Neural progenitor cell (in vitro differentiated cells): ENCODE results near the gene PIP5KL1. TPM values are rescaled to one million over a fixed set of nuclear protein-coding genes. Genes with fewer than 3 reads are reported as not detected.
A peak's percentile ranks its signal among the peaks of the same experiment; 100 is the strongest.

Source experiments
- DNase-seq: peaks from one replicate; pipeline ENCODE4 v3.0.0-alpha.2; 2016; ENCODE audit warnings: low spot score
- H2AFZ ChIP-seq: fragments of 200-600 bp; sonication (generic); replicated peaks from 2 replicates; pipeline ENCODE4 v1.6.1; 2016; ENCODE audit warnings: antibody characterized with exemption
- H3F3A ChIP-seq: fragments of 200-600 bp; sonication (generic); 2 replicates; pipeline ENCODE4 v1.6.1; 2016; ENCODE audit warnings: antibody characterized with exemption, low read depth
- H3K27ac ChIP-seq: fragments of 200-600 bp; sonication (generic); 2 replicates; pipeline ENCODE4 v1.5.1; 2016; ENCODE audit warnings: mild to moderate bottlenecking
- H3K27me3 ChIP-seq: fragments of 200-600 bp; sonication (generic); 2 replicates; pipeline ENCODE4 v1.6.1; 2016; ENCODE audit warnings: mild to moderate bottlenecking, moderate library complexity
- H3K36me3 ChIP-seq: fragments of 200-600 bp; sonication (generic); 2 replicates; pipeline ENCODE4 v1.5.1; 2016
- H3K4me1 ChIP-seq: fragments of 200-600 bp; sonication (generic); 2 replicates; pipeline ENCODE4 v1.6.1; 2016; ENCODE audit warnings: mixed run types
- H3K4me2 ChIP-seq: fragments of 200-600 bp; sonication (generic); 2 replicates; pipeline ENCODE4 v1.6.1; 2016
- H3K4me3 ChIP-seq: fragments of 200-600 bp; sonication (generic); 2 replicates; pipeline ENCODE4 v1.5.1; 2016
- H3K79me2 ChIP-seq: fragments of 200-600 bp; sonication (generic); 2 replicates; pipeline ENCODE4 v1.6.1; 2016; ENCODE audit warnings: low read depth
- H3K9ac ChIP-seq: fragments of 200-600 bp; sonication (generic); 2 replicates; pipeline ENCODE4 v1.6.1; 2016
- H3K9me3 ChIP-seq: fragments of 200-600 bp; sonication (generic); 2 replicates; pipeline ENCODE4 v1.5.1; 2016; ENCODE audit warnings: low read depth
- H4K20me1 ChIP-seq: fragments of 200-600 bp; sonication (generic); 2 replicates; pipeline ENCODE4 v1.6.1; 2016; ENCODE audit warnings: low read depth
- H3K27ac Mint-ChIP-seq: 3 replicates; pipeline ENCODE4 v1.8.0; 2021; ENCODE audit warnings: mixed read lengths
- H3K27me3 Mint-ChIP-seq: 2 replicates; pipeline ENCODE4 v1.8.0; 2022; ENCODE audit warnings: low read depth, mild to moderate bottlenecking, inconsistent platforms, moderate library complexity, mixed read lengths; ENCODE audit not compliant: insufficient read depth
- H3K36me3 Mint-ChIP-seq: 3 replicates; pipeline ENCODE4 v1.8.0; 2021; ENCODE audit warnings: mixed read lengths
- H3K4me1 Mint-ChIP-seq: 3 replicates; pipeline ENCODE4 v1.8.0; 2021; ENCODE audit warnings: mixed read lengths
- H3K4me3 Mint-ChIP-seq: 3 replicates; pipeline ENCODE4 v1.8.0; 2021; ENCODE audit warnings: mild to moderate bottlenecking, moderate library complexity, mixed read lengths
- H3K9me3 Mint-ChIP-seq: 3 replicates; pipeline ENCODE4 v1.8.0; 2020; ENCODE audit warnings: mixed read lengths
- CTCF ChIP-seq: fragments of 200-600 bp; sonication (generic); IDR thresholded peaks from 2 replicates; pipeline ENCODE4 v1.5.1; 2017; ENCODE audit warnings: antibody characterized with exemption, mild to moderate bottlenecking
- EZH2 ChIP-seq: fragments of 200-600 bp; sonication (generic); IDR thresholded peaks from 2 replicates; pipeline ENCODE4 v1.6.1; 2017; ENCODE audit warnings: antibody characterized with exemption, mild to moderate bottlenecking, moderate library complexity
- EZH2phosphoT487 ChIP-seq: fragments of 200-600 bp; sonication (generic); IDR thresholded peaks from 2 replicates; pipeline ENCODE4 v1.6.1; 2017; ENCODE audit warnings: antibody characterized with exemption
- total RNA-seq: library from RNA; depleted of rRNA; stranded (reverse); fragments of >200 nt; gene quantifications from 2 replicates; pipeline ENCODE4 v1.2.3, GENCODE V29; 2015; ENCODE audit warnings: low replicate concordance

The PIP5KL1 gene
- total RNA-seq, 1 donor from 2014 or later = 1.4 TPM

GRCh38 chr9:127874301-127875221, 56.0 kb downstream of the PIP5KL1 start:
- Histone ChIP-seq H3F3A (peaks cover 15% of the 10 kb centered on the region), H3K79me2 (no peaks in the 10 kb centered on the region), H3K4me1 (peaks cover 19% of the 10 kb centered on the region), H4K20me1 (no peaks in the 10 kb centered on the region), H3K9ac (no peak overlapping the region), H3K4me2 (no peak overlapping the region), H2AFZ (no peak overlapping the region), H3K9me3 (no peaks in the 10 kb centered on the region), H3K27ac (no peak overlapping the region), H3K4me3 (no peak overlapping the region), H3K27me3 (no peaks in the 10 kb centered on the region), H3K36me3 (no peaks in the 10 kb centered on the region)
- peak overlapping the region; percentile 57 for H3K27ac Mint-ChIP-seq
- no peaks in the 10 kb centered on the region for H3K9me3 Mint-ChIP-seq
- no peak for TF ChIP-seq EZH2
- TF ChIP-seq CTCF = no peak
- no peak for TF ChIP-seq EZH2phosphoT487
- DNase-seq = no peak
- H3K36me3 Mint-ChIP-seq = no peaks in the 10 kb centered on the region
- H3K4me1 Mint-ChIP-seq = peaks cover 59% of the 10 kb centered on the region
- H3K4me3 Mint-ChIP-seq = no peak overlapping the region
- H3K27me3 Mint-ChIP-seq = peaks cover 16% of the 10 kb centered on the region

DNA sequence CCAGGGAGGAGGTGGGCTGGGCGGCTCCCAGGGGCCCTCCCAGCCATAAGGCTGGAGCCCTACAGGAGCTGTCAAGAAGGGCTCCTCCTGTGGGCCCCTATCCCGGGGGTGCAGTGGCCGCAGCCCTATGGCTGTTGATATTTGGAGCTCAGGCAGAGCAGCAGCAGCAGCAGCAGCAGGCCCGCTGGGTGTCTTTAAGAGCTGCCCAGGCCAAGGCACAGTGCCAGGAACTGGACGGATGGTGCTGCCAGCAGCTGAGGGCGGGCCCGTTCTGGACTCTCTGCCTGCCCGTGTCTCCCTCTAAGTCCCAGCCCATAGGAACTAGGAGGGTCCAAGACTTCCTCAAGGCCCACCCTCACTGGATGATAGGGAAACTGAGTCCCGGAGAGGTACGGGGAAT, 56.7 kb downstream of the PIP5KL1 start:
- Histone ChIP-seq H3K9ac (no peak overlapping the region), H3K4me2 (no peak overlapping the region), H3K9me3 (no peaks in the 10 kb centered on the region), H3F3A (peaks cover 12% of the 10 kb centered on the region), H3K27ac (no peak overlapping the region), H3K79me2 (no peaks in the 10 kb centered on the region), H3K4me3 (no peak overlapping the region), H2AFZ (no peak overlapping the region), H3K4me1 (peaks cover 19% of the 10 kb centered on the region), H3K36me3 (no peaks in the 10 kb centered on the region), H4K20me1 (no peaks in the 10 kb centered on the region), H3K27me3 (no peaks in the 10 kb centered on the region)
- TF ChIP-seq EZH2 (no peak), CTCF (no peak), EZH2phosphoT487 (no peak)
- Mint-ChIP-seq H3K36me3 (no peaks in the 10 kb centered on the region), H3K4me1 (peaks cover 59% of the 10 kb centered on the region), H3K27me3 (peaks cover 13% of the 10 kb centered on the region), H3K27ac (peak overlapping the region; percentile 57), H3K9me3 (no peaks in the 10 kb centered on the region), H3K4me3 (peak overlapping the region; percentile 15)
- no peak for DNase-seq

DNA sequence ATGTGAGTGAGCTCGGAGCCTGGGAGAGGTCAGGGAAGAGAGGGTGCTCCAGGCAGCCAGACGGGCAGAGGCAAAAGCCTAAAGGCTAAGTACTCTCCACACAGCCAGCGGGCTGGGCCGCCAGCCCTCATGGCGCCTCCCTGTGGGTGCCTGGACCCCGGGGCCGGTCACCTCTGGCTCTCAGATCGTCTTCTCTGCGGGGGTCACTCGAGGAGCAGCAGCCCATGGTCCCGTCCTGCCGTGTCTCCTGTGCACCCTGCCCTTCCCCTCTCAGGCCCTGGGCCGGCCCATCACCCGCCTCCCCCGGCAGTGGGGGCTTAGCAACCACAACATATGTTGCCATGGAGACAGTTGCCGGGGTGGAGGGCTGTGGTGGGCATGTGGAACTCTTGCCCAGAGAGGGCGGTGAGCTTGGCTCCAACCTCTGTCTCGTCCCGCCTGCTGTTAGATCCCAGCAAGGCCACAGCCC, 57.3 kb downstream of the PIP5KL1 start:
- no peak for TF ChIP-seq CTCF
- no peak for TF ChIP-seq EZH2phosphoT487
- TF ChIP-seq EZH2 = no peak
- Histone ChIP-seq H3K79me2 (no peaks in the 10 kb centered on the region), H3K27me3 (no peaks in the 10 kb centered on the region), H3K9me3 (no peaks in the 10 kb centered on the region), H3F3A (peaks cover 6% of the 10 kb centered on the region), H3K4me2 (no peak overlapping the region), H3K9ac (no peak overlapping the region), H3K36me3 (no peaks in the 10 kb centered on the region), H3K27ac (no peak overlapping the region), H3K4me3 (no peak overlapping the region), H3K4me1 (peaks cover 14% of the 10 kb centered on the region), H2AFZ (no peak overlapping the region), H4K20me1 (no peaks in the 10 kb centered on the region)
- peaks cover 8% of the 10 kb centered on the region for H3K27me3 Mint-ChIP-seq
- H3K27ac Mint-ChIP-seq = peak overlapping the region; percentile 97
- DNase-seq = peak; percentile 48
- peaks cover 53% of the 10 kb centered on the region for H3K4me1 Mint-ChIP-seq
- no peaks in the 10 kb centered on the region for H3K9me3 Mint-ChIP-seq
- no peaks in the 10 kb centered on the region for H3K36me3 Mint-ChIP-seq
- peak overlapping the region; percentile 63 for H3K4me3 Mint-ChIP-seq
